GM23338 (cell line): ENCODE data around the gene FAM120A. TPM values are rescaled to one million over a fixed set of nuclear protein-coding genes. Genes with fewer than 3 reads are reported as not detected.

Source experiments
- ATAC-seq: fragments of 200-7000 bp; cut with Tn5 transposase; 3 replicates; pipeline ENCODE4 v1.9.1; 2020
- DNase-seq: peaks from one replicate; pipeline ENCODE4 v3.0.0-alpha.2; 2015; ENCODE audit warnings: low spot score
- H2AFZ ChIP-seq: fragments of 200-600 bp; sonication (generic); 2 replicates; pipeline ENCODE4 v1.8.0; 2016; ENCODE audit warnings: antibody characterized with exemption, mild to moderate bottlenecking, moderate library complexity
- H3F3A ChIP-seq: fragments of 200-600 bp; sonication (generic); replicated peaks from 2 replicates; pipeline ENCODE4 v1.8.0; 2017; ENCODE audit warnings: antibody characterized with exemption, mixed run types, low read depth
- H3K27ac ChIP-seq: fragments of 200-600 bp; sonication (generic); 2 replicates; pipeline ENCODE4 v1.6.1; 2016; ENCODE audit warnings: low read depth
- H3K27me3 ChIP-seq: fragments of 200-600 bp; sonication (generic); 2 replicates; pipeline ENCODE4 v1.8.0; 2016; ENCODE audit warnings: mild to moderate bottlenecking, mixed run types, moderate library complexity; ENCODE audit not compliant: insufficient read depth
- H3K36me3 ChIP-seq: fragments of 200-600 bp; sonication (generic); 2 replicates; pipeline ENCODE4 v1.8.0; 2016; ENCODE audit warnings: mild to moderate bottlenecking; ENCODE audit not compliant: insufficient read depth
- H3K4me1 ChIP-seq: fragments of 200-600 bp; sonication (generic); 2 replicates; pipeline ENCODE4 v1.8.0; 2016; ENCODE audit warnings: mild to moderate bottlenecking, moderate library complexity; ENCODE audit not compliant: insufficient read depth
- H3K4me2 ChIP-seq: fragments of 200-600 bp; sonication (generic); 2 replicates; pipeline ENCODE4 v1.7.1; 2017; ENCODE audit warnings: mixed run types
- H3K4me3 ChIP-seq: fragments of 200-600 bp; sonication (generic); 2 replicates; pipeline ENCODE4 v1.6.1; 2016; ENCODE audit warnings: mixed run types
- H3K79me2 ChIP-seq: fragments of 200-600 bp; sonication (generic); replicated peaks from 2 replicates; pipeline ENCODE4 v1.8.0; 2017; ENCODE audit warnings: mild to moderate bottlenecking; ENCODE audit not compliant: insufficient read depth
- H3K9me2 ChIP-seq: fragments of 200-600 bp; sonication (generic); 2 replicates; pipeline ENCODE4 v1.8.0; 2017; ENCODE audit not compliant: insufficient read depth
- H4K20me1 ChIP-seq: fragments of 200-600 bp; sonication (generic); replicated peaks from 2 replicates; pipeline ENCODE4 v1.8.0; 2017; ENCODE audit warnings: mild to moderate bottlenecking; ENCODE audit not compliant: insufficient read depth
- H3K27ac Mint-ChIP-seq: 2 replicates; pipeline ENCODE4 v1.8.0; 2020; ENCODE audit warnings: inconsistent platforms, mild to moderate bottlenecking, moderate library complexity, mixed read lengths
- H3K27me3 Mint-ChIP-seq: 3 replicates; pipeline ENCODE4 v1.8.0; 2022; ENCODE audit warnings: low read depth, mild to moderate bottlenecking, moderate library complexity, mixed read lengths, inconsistent platforms; ENCODE audit not compliant: insufficient read depth, poor library complexity
- H3K36me3 Mint-ChIP-seq: 3 replicates; pipeline ENCODE4 v1.8.0; 2021; ENCODE audit warnings: low read depth, mild to moderate bottlenecking, inconsistent platforms, moderate library complexity, mixed read lengths
- H3K4me1 Mint-ChIP-seq: 3 replicates; pipeline ENCODE4 v1.8.0; 2020; ENCODE audit warnings: mild to moderate bottlenecking, inconsistent platforms, mixed read lengths
- H3K4me3 Mint-ChIP-seq: 3 replicates; pipeline ENCODE4 v1.8.0; 2021; ENCODE audit warnings: moderate library complexity, mild to moderate bottlenecking, inconsistent platforms, mixed read lengths
- H3K9me3 Mint-ChIP-seq: 3 replicates; pipeline ENCODE4 v1.8.0; 2020; ENCODE audit warnings: moderate library complexity, mild to moderate bottlenecking, inconsistent platforms, mixed read lengths
- CREB1 ChIP-seq: fragments of 250-450 bp; sonication (Bioruptor Pico); IDR thresholded peaks from 2 replicates; pipeline ENCODE4 v1.5.0; 2020; ENCODE audit warnings: low read depth, mild to moderate bottlenecking, moderate library complexity
- JUNB ChIP-seq: IDR thresholded peaks from one replicate; pipeline ENCODE4 v1.6.1; 2016; ENCODE audit warnings: antibody characterized with exemption; ENCODE audit not compliant: unreplicated experiment
- POLR2AphosphoS5 ChIP-seq: IDR thresholded peaks from 2 replicates; pipeline ENCODE4 v1.6.1; 2016; ENCODE audit warnings: antibody characterized with exemption, low read depth
- STAT1 ChIP-seq: IDR thresholded peaks from one replicate; pipeline ENCODE4 v1.6.1; 2016; ENCODE audit warnings: antibody characterized with exemption; ENCODE audit not compliant: unreplicated experiment
- ZNF114 ChIP-seq: fragments of 250-450 bp; sonication (Bioruptor Pico); IDR thresholded peaks from 2 replicates; pipeline ENCODE4 v1.5.0; 2020; ENCODE audit warnings: mild to moderate bottlenecking, moderate library complexity
- polyA plus RNA-seq: library from polyadenylated mRNA; unstranded; fragments of >200 nt; fragmentation: Nextera tagmentation; extraction: Ambion mirVana; gene quantifications from 2 replicates; pipeline ENCODE4 v1.2.1, GENCODE V29; 2016
- total RNA-seq: library from RNA; depleted of rRNA; stranded (reverse); fragments of >200 nt; shearing (Covaris generic); gene quantifications from 2 replicates; pipeline ENCODE4 v1.2.3, GENCODE V29; 2014
- TF ChIP-seq, protein P1 (sequence below): IDR thresholded peaks from 2 replicates; pipeline ENCODE4 v1.6.1; 2016; ENCODE audit warnings: antibody characterized with exemption
- TF ChIP-seq, protein P2 (sequence below): IDR thresholded peaks from one replicate; pipeline ENCODE4 v1.6.1; 2018; ENCODE audit warnings: antibody characterized with exemption; ENCODE audit not compliant: unreplicated experiment
- TF ChIP-seq, protein P3 (sequence below), 2 experiments: fragments of 200-600 bp in 1 of 2; sonication (generic) in 1 of 2; conservative IDR thresholded peaks; 2 replicates each; pipeline versions ENCODE4 v1.5.1 to v1.6.1; 2016 to 2017; ENCODE audit warnings: antibody characterized with exemption in 2 of 2, low read depth in 2 of 2, mild to moderate bottlenecking in 2 of 2, moderate library complexity in 1 of 2

The FAM120A gene
- total and polyA plus RNA-seq, 2 experiments from 2014 or later, result 28.2 to 52.5 TPM

DNA sequence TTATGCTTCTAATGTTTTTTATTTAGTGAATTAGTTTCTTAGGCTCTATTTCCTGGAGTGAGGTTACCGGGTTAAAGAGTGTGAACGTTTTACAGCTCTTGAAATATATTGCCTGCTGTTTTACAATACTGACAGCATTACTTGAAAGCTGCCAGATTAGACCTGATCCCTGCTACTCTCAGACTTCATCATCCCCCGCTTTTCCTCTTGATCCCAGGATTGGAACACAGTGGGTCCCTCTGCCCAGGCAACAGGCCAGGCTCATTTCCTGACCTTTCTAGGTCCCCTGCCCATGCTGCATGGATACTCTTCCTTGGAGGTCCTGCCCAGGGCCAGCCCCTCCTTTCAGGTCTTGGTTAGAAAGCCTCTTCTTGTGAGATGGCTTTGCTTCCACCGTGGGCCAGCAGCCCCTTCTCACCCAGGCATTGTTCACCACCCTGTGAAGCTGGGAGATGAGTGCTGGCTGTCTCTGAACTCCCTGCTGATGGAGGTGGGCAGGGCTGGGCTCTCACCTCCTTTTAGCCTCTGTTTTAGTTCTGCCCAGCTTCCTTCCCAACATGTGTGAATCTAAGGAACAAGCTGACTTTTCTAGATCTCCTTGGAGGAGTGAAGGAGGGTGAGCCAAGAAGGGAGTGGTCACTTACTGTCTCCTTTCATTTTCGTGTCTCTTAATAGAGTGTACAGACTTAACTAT is 17.4 kb downstream of the FAM120A start:
- no peak for DNase-seq
- no peak overlapping the region; the same call in 2 of the 3 replicates for H3K4me3 Mint-ChIP-seq
- peaks cover 99% of the 10 kb centered on the region for H3K79me2 ChIP-seq
- H4K20me1 ChIP-seq, result peaks cover 40% of the 10 kb centered on the region
- peak; percentile 57 for ATAC-seq
- peak overlapping the region; percentile 62 for H3K27ac Mint-ChIP-seq
- H3K36me3 ChIP-seq, result peaks cover 1% of the 10 kb centered on the region; the same call in 1 of the 2 replicates
- no peaks in the 10 kb centered on the region for H3K27me3 ChIP-seq
- H3K4me1 ChIP-seq, result peaks cover 54% of the 10 kb centered on the region
- H3K4me2 ChIP-seq, result 0 out of 2 replicates have a peak overlapping the region, but pooled peaks have one; percentile 34
- H3K27ac ChIP-seq, result no peak overlapping the region
- no peak overlapping the region for H3K4me3 ChIP-seq
- H2AFZ ChIP-seq, result no peak overlapping the region
- peaks cover 20% of the 10 kb centered on the region; the same call in 2 of the 3 replicates for H3K36me3 Mint-ChIP-seq
- no peaks in the 10 kb centered on the region for H3K9me3 Mint-ChIP-seq
- TF ChIP-seq, protein P1, sequence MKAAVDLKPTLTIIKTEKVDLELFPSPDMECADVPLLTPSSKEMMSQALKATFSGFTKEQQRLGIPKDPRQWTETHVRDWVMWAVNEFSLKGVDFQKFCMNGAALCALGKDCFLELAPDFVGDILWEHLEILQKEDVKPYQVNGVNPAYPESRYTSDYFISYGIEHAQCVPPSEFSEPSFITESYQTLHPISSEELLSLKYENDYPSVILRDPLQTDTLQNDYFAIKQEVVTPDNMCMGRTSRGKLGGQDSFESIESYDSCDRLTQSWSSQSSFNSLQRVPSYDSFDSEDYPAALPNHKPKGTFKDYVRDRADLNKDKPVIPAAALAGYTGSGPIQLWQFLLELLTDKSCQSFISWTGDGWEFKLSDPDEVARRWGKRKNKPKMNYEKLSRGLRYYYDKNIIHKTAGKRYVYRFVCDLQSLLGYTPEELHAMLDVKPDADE, result no peak
- TF ChIP-seq, protein P2, sequence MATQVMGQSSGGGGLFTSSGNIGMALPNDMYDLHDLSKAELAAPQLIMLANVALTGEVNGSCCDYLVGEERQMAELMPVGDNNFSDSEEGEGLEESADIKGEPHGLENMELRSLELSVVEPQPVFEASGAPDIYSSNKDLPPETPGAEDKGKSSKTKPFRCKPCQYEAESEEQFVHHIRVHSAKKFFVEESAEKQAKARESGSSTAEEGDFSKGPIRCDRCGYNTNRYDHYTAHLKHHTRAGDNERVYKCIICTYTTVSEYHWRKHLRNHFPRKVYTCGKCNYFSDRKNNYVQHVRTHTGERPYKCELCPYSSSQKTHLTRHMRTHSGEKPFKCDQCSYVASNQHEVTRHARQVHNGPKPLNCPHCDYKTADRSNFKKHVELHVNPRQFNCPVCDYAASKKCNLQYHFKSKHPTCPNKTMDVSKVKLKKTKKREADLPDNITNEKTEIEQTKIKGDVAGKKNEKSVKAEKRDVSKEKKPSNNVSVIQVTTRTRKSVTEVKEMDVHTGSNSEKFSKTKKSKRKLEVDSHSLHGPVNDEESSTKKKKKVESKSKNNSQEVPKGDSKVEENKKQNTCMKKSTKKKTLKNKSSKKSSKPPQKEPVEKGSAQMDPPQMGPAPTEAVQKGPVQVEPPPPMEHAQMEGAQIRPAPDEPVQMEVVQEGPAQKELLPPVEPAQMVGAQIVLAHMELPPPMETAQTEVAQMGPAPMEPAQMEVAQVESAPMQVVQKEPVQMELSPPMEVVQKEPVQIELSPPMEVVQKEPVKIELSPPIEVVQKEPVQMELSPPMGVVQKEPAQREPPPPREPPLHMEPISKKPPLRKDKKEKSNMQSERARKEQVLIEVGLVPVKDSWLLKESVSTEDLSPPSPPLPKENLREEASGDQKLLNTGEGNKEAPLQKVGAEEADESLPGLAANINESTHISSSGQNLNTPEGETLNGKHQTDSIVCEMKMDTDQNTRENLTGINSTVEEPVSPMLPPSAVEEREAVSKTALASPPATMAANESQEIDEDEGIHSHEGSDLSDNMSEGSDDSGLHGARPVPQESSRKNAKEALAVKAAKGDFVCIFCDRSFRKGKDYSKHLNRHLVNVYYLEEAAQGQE, result no peak
- no peak for TF ChIP-seq CREB1 (CRISPR knock-in tag)
- no peak for TF ChIP-seq JUNB
- TF ChIP-seq POLR2AphosphoS5, result no peak
- TF ChIP-seq, protein P3, sequence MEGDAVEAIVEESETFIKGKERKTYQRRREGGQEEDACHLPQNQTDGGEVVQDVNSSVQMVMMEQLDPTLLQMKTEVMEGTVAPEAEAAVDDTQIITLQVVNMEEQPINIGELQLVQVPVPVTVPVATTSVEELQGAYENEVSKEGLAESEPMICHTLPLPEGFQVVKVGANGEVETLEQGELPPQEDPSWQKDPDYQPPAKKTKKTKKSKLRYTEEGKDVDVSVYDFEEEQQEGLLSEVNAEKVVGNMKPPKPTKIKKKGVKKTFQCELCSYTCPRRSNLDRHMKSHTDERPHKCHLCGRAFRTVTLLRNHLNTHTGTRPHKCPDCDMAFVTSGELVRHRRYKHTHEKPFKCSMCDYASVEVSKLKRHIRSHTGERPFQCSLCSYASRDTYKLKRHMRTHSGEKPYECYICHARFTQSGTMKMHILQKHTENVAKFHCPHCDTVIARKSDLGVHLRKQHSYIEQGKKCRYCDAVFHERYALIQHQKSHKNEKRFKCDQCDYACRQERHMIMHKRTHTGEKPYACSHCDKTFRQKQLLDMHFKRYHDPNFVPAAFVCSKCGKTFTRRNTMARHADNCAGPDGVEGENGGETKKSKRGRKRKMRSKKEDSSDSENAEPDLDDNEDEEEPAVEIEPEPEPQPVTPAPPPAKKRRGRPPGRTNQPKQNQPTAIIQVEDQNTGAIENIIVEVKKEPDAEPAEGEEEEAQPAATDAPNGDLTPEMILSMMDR (conservative IDR thresholded peaks at IDR 0.05; ENCODE audit: low read depth in 2 of 2), result no peak
- TF ChIP-seq ZNF114 (CRISPR knock-in tag), result no peak
- TF ChIP-seq STAT1, result no peak
- H3F3A ChIP-seq, result no peaks in the 10 kb centered on the region
- H3K9me2 ChIP-seq, result no peaks in the 10 kb centered on the region
- H3K27me3 Mint-ChIP-seq, result peaks cover 2% of the 10 kb centered on the region
- peaks cover 56% of the 10 kb centered on the region for H3K4me1 Mint-ChIP-seq
